KMS-11 (cell line): ENCODE data around the gene GATA2.

Experiments used
- H2AFZ ChIP-seq: fragments of 200-600 bp; sonication (generic); 2 replicates; pipeline ENCODE4 v1.6.1; 2016; ENCODE audit warnings: antibody characterized with exemption, mixed run types, low read depth
- H3K27ac ChIP-seq: fragments of 200-600 bp; sonication (generic); 2 replicates; pipeline ENCODE4 v1.6.1; 2016; ENCODE audit warnings: mild to moderate bottlenecking, mixed run types
- H3K27me3 ChIP-seq: fragments of 200-600 bp; sonication (generic); 2 replicates; pipeline ENCODE4 v1.6.1; 2017; ENCODE audit warnings: mild to moderate bottlenecking, low read depth, mixed run types, moderate library complexity; ENCODE audit not compliant: insufficient read depth
- H3K36me3 ChIP-seq: fragments of 200-600 bp; sonication (generic); 2 replicates; pipeline ENCODE4 v1.6.1; 2017; ENCODE audit warnings: mild to moderate bottlenecking, mixed run types; ENCODE audit not compliant: insufficient read depth
- H3K4me1 ChIP-seq: fragments of 200-600 bp; sonication (generic); 2 replicates; pipeline ENCODE4 v1.6.1; 2016; ENCODE audit warnings: mild to moderate bottlenecking, low read depth, mixed run types; ENCODE audit not compliant: poor library complexity, severe bottlenecking
- H3K4me2 ChIP-seq: fragments of 200-600 bp; sonication (generic); 2 replicates; pipeline ENCODE4 v1.7.0; 2016; ENCODE audit warnings: mild to moderate bottlenecking, mixed run types
- H3K4me3 ChIP-seq: fragments of 200-600 bp; sonication (generic); IDR thresholded peaks from 2 replicates; pipeline ENCODE4 v1.6.1; 2017; ENCODE audit warnings: low read depth, low read length, mixed read lengths; ENCODE audit not compliant: insufficient read depth
- H3K79me2 ChIP-seq: fragments of 200-600 bp; sonication (generic); 2 replicates; pipeline ENCODE4 v1.6.1; 2016; ENCODE audit warnings: low read depth, mixed run types; ENCODE audit not compliant: insufficient read depth
- H3K9ac ChIP-seq: fragments of 200-600 bp; sonication (generic); 2 replicates; pipeline ENCODE4 v1.6.1; 2016; ENCODE audit warnings: mild to moderate bottlenecking, mixed run types
- H4K20me1 ChIP-seq: fragments of 200-600 bp; sonication (generic); 2 replicates; pipeline ENCODE4 v1.6.1; 2016; ENCODE audit warnings: mild to moderate bottlenecking, mixed run types; ENCODE audit not compliant: insufficient read depth
- CTCF ChIP-seq: fragments of 200-600 bp; sonication (generic); conservative IDR thresholded peaks from 2 replicates; pipeline ENCODE4 v1.6.1; 2017; ENCODE audit warnings: low read depth, mild to moderate bottlenecking, antibody characterized with exemption, low read length, moderate library complexity, mixed read lengths

GATA2 gene

DNA sequence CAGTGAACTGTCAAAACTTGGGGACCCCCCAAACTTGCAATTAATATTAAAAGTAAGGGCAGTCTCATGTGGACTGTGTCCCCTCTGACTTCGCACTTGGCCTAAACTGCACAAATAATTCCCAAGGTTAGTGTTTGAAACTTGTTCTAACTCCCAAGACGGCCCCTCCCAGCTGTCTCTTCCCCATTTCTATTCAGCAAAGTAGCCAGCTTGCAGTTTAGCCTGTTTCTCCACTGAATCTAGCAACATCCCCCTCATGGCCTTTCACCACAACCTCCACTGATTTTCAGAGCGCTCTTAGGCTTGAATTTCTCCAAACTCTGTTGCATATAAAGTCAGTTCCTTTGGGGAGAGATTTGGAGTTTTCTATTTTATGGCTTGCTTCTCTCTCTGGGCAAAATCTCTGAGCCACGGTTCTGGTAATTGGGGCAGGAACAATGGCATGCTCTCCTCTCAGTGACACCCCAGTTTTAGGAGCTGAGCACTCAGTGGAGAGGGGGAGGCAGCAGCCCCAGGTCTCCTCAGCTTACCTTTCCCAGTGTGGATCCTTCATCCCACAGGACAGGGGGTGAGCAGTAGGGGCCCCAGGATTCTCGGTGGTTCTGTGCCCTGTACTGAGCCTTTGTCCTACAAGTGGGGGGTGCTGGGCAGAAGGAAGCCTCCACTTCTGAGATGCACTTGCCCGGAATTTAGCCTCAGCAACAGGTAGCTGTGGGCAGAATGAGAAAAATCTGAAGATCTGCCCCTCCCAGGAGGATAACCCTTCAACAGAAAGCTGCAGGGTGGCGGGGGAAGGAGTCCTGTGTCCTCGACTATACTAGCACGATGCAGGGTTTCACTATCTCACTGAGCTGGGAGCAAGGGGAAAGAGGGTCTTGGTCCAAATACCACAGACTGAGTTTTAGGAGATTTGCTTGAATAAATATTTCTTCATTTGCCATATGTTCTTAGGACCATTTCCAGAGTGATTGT is 39.3 kb upstream of the GATA2 start:
- Histone ChIP-seq H3K27ac (no peak overlapping the region), H3K27me3 (no peaks in the 10 kb centered on the region), H3K4me2 (no peak overlapping the region), H3K36me3 (no peaks in the 10 kb centered on the region), H3K79me2 (no peaks in the 10 kb centered on the region), H3K4me1 (no peaks in the 10 kb centered on the region), H2AFZ (no peak overlapping the region), H3K4me3 (no peak overlapping the region), H3K9ac (no peak overlapping the region), H4K20me1 (no peaks in the 10 kb centered on the region)
- TF ChIP-seq CTCF = no peak

- Histone ChIP-seq H3K4me3 (no peak overlapping the region), H3K36me3 (no peaks in the 10 kb centered on the region), H3K27ac (no peak overlapping the region), H3K4me1 (no peaks in the 10 kb centered on the region), H3K4me2 (no peak overlapping the region), H2AFZ (no peak overlapping the region), H3K79me2 (no peaks in the 10 kb centered on the region), H3K27me3 (peaks cover 6% of the 10 kb centered on the region; the same call in 1 of the 2 replicates), H3K9ac (no peak overlapping the region), H4K20me1 (no peaks in the 10 kb centered on the region)
- TF ChIP-seq CTCF = no peak
These were observed 31.6 kb upstream of the GATA2 start for GRCh38 chr3:128524374-128525299.

DNA sequence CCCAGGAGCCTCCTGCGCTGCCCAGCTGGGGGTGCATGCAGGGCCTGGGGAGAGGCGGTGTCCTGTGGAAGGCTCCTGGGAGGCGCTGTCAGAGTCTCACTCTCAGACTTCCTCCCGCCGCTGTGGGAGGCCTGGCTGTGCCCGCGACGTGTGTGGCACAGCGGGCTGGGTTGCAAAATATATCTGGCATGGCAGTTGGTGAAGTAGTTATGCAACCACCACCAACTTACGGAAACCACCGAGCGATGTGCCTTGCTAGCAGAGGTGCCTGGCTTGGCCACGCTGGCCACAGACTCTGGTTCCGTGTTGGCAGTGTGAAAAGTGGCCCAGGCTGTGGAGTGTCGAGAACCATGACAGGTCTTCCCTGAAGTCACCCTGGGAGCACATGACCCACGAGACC is 30.6 kb upstream of the GATA2 start:
- H4K20me1 ChIP-seq = no peaks in the 10 kb centered on the region
- no peaks in the 10 kb centered on the region for H3K79me2 ChIP-seq
- no peak overlapping the region for H3K4me3 ChIP-seq
- H2AFZ ChIP-seq = no peak overlapping the region
- no peaks in the 10 kb centered on the region for H3K36me3 ChIP-seq
- no peak overlapping the region for H3K9ac ChIP-seq
- no peak for TF ChIP-seq CTCF
- no peaks in the 10 kb centered on the region for H3K4me1 ChIP-seq
- peaks cover 6% of the 10 kb centered on the region; the same call in 1 of the 2 replicates for H3K27me3 ChIP-seq
- H3K4me2 ChIP-seq = no peak overlapping the region
- H3K27ac ChIP-seq = no peak overlapping the region

DNA sequence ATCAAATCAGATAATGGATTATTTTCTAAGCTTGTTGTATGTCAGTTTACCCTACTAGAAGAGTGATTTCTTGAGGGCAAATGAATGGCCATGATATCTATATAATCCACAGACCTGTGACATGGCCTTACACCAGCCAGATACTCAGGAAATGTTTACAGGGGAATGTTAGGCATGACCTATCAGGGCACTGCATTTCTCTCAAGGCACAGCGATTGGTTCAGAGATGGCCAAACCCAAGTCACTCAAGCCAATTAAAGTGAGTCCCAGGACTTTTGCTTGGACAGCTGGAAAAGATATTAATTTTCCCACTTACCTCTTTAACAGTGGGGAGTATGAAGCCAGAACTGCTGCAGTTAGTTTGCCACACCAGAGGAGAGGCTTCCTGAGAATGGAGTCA is 28.7 kb upstream of the GATA2 start:
- H3K4me2 ChIP-seq = no peak overlapping the region
- no peak overlapping the region for H2AFZ ChIP-seq
- no peak for TF ChIP-seq CTCF
- no peaks in the 10 kb centered on the region for H3K79me2 ChIP-seq
- H3K4me1 ChIP-seq = no peaks in the 10 kb centered on the region
- no peak overlapping the region for H3K27ac ChIP-seq
- H3K27me3 ChIP-seq = peaks cover 6% of the 10 kb centered on the region; the same call in 1 of the 2 replicates
- H3K9ac ChIP-seq = no peak overlapping the region
- no peaks in the 10 kb centered on the region for H3K36me3 ChIP-seq
- no peaks in the 10 kb centered on the region for H4K20me1 ChIP-seq
- no peak overlapping the region for H3K4me3 ChIP-seq
